GM21528 (cell line): ENCODE data around the gene HOXD12.

ENCODE experiments used
- ATAC-seq: cut with Tn5 transposase; IDR thresholded peaks from one replicate; pipeline ENCODE4 v1.9.1; 2021; ENCODE audit warnings: mild to moderate bottlenecking, moderate library complexity; ENCODE audit not compliant: unreplicated experiment, low FRiP score

The HOXD12 gene

GRCh38 chr2:176080540-176081375, 18.8 kb upstream of the HOXD12 start:
- no peak for ATAC-seq

GRCh38 chr2:176081376-176081836, 18.2 kb upstream of the HOXD12 start:
- no peak for ATAC-seq

GRCh38 chr2:176081837-176082524, 17.6 kb upstream of the HOXD12 start:
- no peak for ATAC-seq

GRCh38 chr2:176082525-176082823, 17.1 kb upstream of the HOXD12 start:
- no peak for ATAC-seq

GRCh38 chr2:176082824-176083751, 16.5 kb upstream of the HOXD12 start:
- no peak for ATAC-seq

- no peak for ATAC-seq
These were observed 15.8 kb upstream of the HOXD12 start, which contains the start of gene EVX2 for GRCh38 chr2:176083796-176084261. Gene EVX2 (minus strand): TSS chr2:176083962. CDS start chr2:176083776, 186 bp downstream.

GRCh38 chr2:176084611-176085119, 14.9 kb upstream of the HOXD12 start:
- no peak for ATAC-seq

- no peak for ATAC-seq
These were observed 14.3 kb upstream of the HOXD12 start for GRCh38 chr2:176085120-176085788.

GRCh38 chr2:176085861-176086771, 13.5 kb upstream of the HOXD12 start:
- no peak for ATAC-seq

- no peak for ATAC-seq
These were observed 12.1 kb upstream of the HOXD12 start for GRCh38 chr2:176087330-176088047.

GRCh38 chr2:176088048-176088936, 11.3 kb upstream of the HOXD12 start:
- ATAC-seq: no peak

GRCh38 chr2:176088937-176089842, 10.4 kb upstream of the HOXD12 start:
- no peak for ATAC-seq

GRCh38 chr2:176089843-176090395, 9.7 kb upstream of the HOXD12 start:
- no peak for ATAC-seq

GRCh38 chr2:176090862-176091261, 8.7 kb upstream of the HOXD12 start:
- no peak for ATAC-seq

GRCh38 chr2:176091329-176092258, 8.0 kb upstream of the HOXD12 start:
- ATAC-seq: no peak
